Measurements from ENCODE around the gene RSPO4. TPM values are rescaled to one million over a fixed set of nuclear protein-coding genes. Genes with fewer than 3 reads are reported as not detected.

The RSPO4 gene
- total and polyA plus RNA-seq, 2 of the 8 experiments (the other 6 are each of a cell fraction or from before 2014, with no cell fraction given): 3.4 to 6.4 TPM

GRCh38 chr20:958936-959815 lies 42.9 kb downstream of the RSPO4 start:
- no peak overlapping the region for H3K4me2 ChIP-seq (ENCODE audit: insufficient read depth in 1 of 2, low read depth in 2 of 2, low read length in 2 of 2)
- ChIA-PET POLR2A (ENCODE audit: partially characterized antibody) (interaction anchor here (0.9 to 1.2 kb wide), 2 partner anchors 12 to 47 kb away, joined by 3 read pairs; no protein-coding TSS in a partner anchor), CTCF (ENCODE audit: partially characterized antibody) (interaction anchor here (0.6 to 12.5 kb wide), 14 partner anchors 12 to 189 kb away, joined by 3 to 191 read pairs (median 44); no protein-coding TSS in a partner anchor)
- H2BK5ac ChIP-seq (ENCODE audit: low read depth, low read length): no peak overlapping the region
- no peak overlapping the region for H4K91ac ChIP-seq (replicated peaks; ENCODE audit: insufficient read length, low read length)
- H3K27me3 ChIP-seq (replicated peaks in 1 of 4; ENCODE audit: control insufficient read depth in 3 of 4, extremely low read depth in 1 of 4, insufficient read depth in 3 of 4, low read length in 3 of 4): peaks cover 0 to 3% (median 0%) of the 10 kb centered on the region in 4 experiments; a peak in 1 of 7 replicates
- FAIRE-seq: no peak
- no peak overlapping the region for H4K5ac ChIP-seq (ENCODE audit: insufficient read length, low read depth, low read length)
- H2BK15ac ChIP-seq (ENCODE audit: low read length): no peak overlapping the region
- H3K56ac ChIP-seq (replicated peaks; ENCODE audit: insufficient read length, low read depth, low read length): no peak overlapping the region
- peaks cover 4% of the 10 kb centered on the region; the same call in 1 of the 2 replicates for H3K23me2 ChIP-seq (ENCODE audit: low read depth, low read length)
- no peak overlapping the region for H3K4me3 ChIP-seq (ENCODE audit: extremely low read depth in 1 of 4, insufficient read depth in 2 of 4, low read depth in 3 of 4, low read length in 4 of 4)
- no peak overlapping the region for H2AFZ ChIP-seq (ENCODE audit: low read length)
- peaks cover 0 to 3% (median under 1%) of the 10 kb centered on the region in 4 experiments; a peak in 3 of 7 replicates for H3K4me1 ChIP-seq (replicated peaks in 1 of 4; ENCODE audit: control insufficient read depth in 3 of 4, insufficient read depth in 4 of 4, low read length in 3 of 4)
- no peak overlapping the region for H3K4ac ChIP-seq (replicated peaks; ENCODE audit: insufficient read length, low read depth, low read length)
- H4K20me1 ChIP-seq (replicated peaks in 1 of 2; ENCODE audit: control insufficient read depth in 1 of 2, insufficient read depth in 2 of 2, low read length in 2 of 2): peaks cover 2 to 3% of the 10 kb centered on the region in 2 experiments
- H2BK12ac ChIP-seq (ENCODE audit: low read depth, low read length): no peak overlapping the region
- H2AK5ac ChIP-seq (ENCODE audit: low read depth, low read length): no peak overlapping the region
- 79% methylated on average over 12 of the region's 19 CpGs; no CpG with 5 or more reads in 1 of the 2 experiments for WGBS, 2 experiments (ENCODE audit: extremely low coverage in 1 of 2, insufficient coverage in 1 of 2, insufficient read length in 1 of 2, insufficient replicate concordance in 2 of 2, low coverage in 1 of 2, low lambda C conversion rate in 2 of 2, missing lambda C conversion rate in 1 of 2)
- H3K9me3 ChIP-seq (ENCODE audit: insufficient read depth in 2 of 2, low read depth in 1 of 2, low read length in 1 of 2): no peaks in the 10 kb centered on the region
- H2BK120ac ChIP-seq (replicated peaks; ENCODE audit: low read depth, low read length): no peak overlapping the region
- H3K79me1 ChIP-seq (ENCODE audit: low read depth, low read length): no peaks in the 10 kb centered on the region
- no peaks in the 10 kb centered on the region for H3K79me2 ChIP-seq (ENCODE audit: control insufficient read depth in 1 of 2, insufficient read depth in 2 of 2, low read length in 2 of 2)
- no peak overlapping the region; the same call in 1 of the 2 replicates for H4K8ac ChIP-seq (ENCODE audit: extremely low read depth, insufficient read depth, low read length)
- no peak overlapping the region for H3K23ac ChIP-seq (ENCODE audit: insufficient read length)
- H3K18ac ChIP-seq (ENCODE audit: extremely low read depth, low read length): no peak overlapping the region
- H3K9ac ChIP-seq (replicated peaks in 1 of 4; ENCODE audit: extremely low read depth in 1 of 4, low read depth in 3 of 4, low read length in 3 of 4): no peak overlapping the region
- H3K14ac ChIP-seq (ENCODE audit: insufficient read length): no peak overlapping the region
- no peak overlapping the region for H2BK20ac ChIP-seq (ENCODE audit: low read length)
- no peaks in the 10 kb centered on the region for H3K36me3 ChIP-seq (ENCODE audit: control insufficient read depth in 2 of 4, insufficient read depth in 4 of 4, low read length in 3 of 4)
- DNase-seq (ENCODE audit: low read depth in 1 of 2, low spot score in 2 of 2): no peak
- no peak overlapping the region for H3K27ac ChIP-seq (ENCODE audit: low read depth, low read length)
- TF ChIP-seq ASH2L (IDR thresholded peaks at IDR 0.05; ENCODE audit: low read length): no peak
- TF ChIP-seq CTBP2 (IDR thresholded peaks at IDR 0.05; ENCODE audit: borderline replicate concordance, insufficient read depth, insufficient read length, low read length): no peak
- TF ChIP-seq YY1 (IDR thresholded peaks at IDR 0.05; ENCODE audit: low read depth, low read length): no peak
- TF ChIP-seq BACH1 (IDR thresholded peaks at IDR 0.05; ENCODE audit: low read length): no peak
- no peak for TF ChIP-seq MAFK (IDR thresholded peaks at IDR 0.05; ENCODE audit: low read depth, low read length)
- no peak for TF ChIP-seq KDM5A (IDR thresholded peaks at IDR 0.05; ENCODE audit: low read length)
- TF ChIP-seq FOSL1 (IDR thresholded peaks at IDR 0.05; ENCODE audit: insufficient read depth, low read depth, low read length): no peak
- TF ChIP-seq SP4 (IDR thresholded peaks at IDR 0.05; ENCODE audit: low read length): no peak
- no peak for TF ChIP-seq SUZ12 (IDR thresholded peaks at IDR 0.05; ENCODE audit: low read length)
- TF ChIP-seq CEBPB (IDR thresholded peaks at IDR 0.05; ENCODE audit: low read depth, low read length): no peak
- no peak for TF ChIP-seq ATF2 (IDR thresholded peaks at IDR 0.05; ENCODE audit: low read length)

Measured in H1 (cell line).